SKM-1 treated with dmso at 0.1 percent for 144 hours (cell line): ENCODE results near the gene NTHL1.

Experiments
- DNase-seq: peaks from one replicate; lab custom pipeline; 2025; ENCODE audit not compliant: unreplicated experiment; lab: John Stamatoyannopoulos, UW

NTHL1 gene

DNA sequence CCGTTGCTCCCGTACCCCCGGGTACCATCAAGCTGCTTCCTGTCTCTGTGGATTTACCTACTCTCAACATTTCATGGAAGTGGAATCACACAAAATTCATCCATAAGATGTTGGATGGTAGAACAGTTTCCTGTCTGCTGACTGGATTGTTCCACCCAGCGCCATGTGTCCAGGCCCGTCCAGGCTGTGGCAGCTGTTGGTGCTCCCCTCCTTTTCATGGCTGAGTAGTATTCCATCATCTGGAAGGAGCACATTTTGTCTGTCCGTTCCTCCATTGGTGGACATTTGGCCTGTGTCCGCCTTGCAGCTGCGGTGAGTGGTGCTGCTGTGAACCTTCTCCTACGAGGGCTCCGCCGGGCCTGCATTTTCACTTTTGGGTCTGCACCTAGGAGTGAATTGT is 18.5 kb upstream of the NTHL1 start:
- DNase-seq = no peak

DNA sequence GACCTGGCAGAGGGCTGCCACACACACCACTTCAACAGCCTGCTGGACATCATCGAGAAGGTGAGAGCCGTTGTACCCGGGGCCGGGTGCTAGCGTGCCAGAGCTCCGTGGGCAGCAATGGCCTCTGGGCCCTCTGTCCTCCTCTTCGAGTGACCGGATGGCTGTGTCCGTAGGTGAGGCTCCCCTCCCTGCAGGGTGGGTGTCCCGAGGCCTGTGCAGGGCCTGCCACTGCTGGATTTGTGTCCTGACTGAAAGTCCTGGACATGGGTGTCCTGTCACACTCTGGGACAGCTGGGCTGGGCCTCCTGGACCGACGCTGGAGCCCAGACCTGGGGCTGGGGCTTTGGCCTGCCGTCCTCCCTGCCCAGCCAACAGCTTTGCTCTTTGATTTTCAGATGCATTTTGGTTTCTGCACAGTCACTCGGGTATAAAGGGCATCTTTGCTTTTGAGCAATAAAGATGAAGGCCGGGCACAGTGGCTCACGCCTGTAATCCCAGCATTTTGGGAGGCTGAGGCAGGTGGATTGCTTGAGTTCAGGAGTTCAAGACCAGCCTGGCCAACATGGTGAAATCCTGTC is 16.8 kb upstream of the NTHL1 start:
- DNase-seq = no peak

DNA sequence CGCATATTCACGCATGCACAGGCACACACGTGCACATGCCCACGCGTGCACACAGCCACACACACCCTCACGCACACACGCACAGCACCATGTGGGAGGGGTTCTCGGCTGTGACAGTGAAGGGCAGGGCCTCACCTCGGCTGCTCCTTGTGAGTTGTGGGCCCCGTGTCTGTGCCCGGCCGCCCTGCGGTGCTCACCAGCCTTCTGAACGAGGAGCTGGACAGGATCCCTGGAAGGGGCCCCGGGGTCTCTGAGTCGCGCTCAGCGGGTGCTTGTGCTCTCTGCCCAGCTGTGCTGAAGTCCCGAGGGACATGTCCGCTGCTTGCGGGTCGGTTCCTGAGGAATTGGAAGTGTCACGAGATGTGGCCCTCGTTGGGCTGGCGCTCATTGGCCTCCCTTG is 16.2 kb upstream of the NTHL1 start:
- no peak for DNase-seq

DNA sequence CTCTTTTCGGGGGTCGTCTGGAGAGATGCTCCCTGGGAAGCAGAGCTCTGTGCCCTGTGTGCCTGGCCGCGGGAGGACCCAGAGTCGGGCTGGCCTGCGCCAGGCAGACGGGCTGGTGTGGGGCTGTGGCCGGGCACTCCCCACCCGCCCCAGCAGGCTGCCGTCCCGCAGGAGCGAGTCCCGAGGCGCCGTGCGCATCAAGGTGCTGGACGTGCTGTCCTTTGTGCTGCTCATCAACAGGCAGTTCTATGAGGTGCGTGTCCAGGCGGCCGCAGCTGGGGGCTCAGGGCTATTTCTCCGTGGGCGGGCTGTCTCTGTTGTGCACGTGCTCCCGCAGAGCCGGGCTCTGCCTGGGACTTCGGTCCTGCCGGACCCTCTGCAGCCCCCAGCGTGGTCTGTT is 15.2 kb upstream of the NTHL1 start:
- no peak for DNase-seq

DNA sequence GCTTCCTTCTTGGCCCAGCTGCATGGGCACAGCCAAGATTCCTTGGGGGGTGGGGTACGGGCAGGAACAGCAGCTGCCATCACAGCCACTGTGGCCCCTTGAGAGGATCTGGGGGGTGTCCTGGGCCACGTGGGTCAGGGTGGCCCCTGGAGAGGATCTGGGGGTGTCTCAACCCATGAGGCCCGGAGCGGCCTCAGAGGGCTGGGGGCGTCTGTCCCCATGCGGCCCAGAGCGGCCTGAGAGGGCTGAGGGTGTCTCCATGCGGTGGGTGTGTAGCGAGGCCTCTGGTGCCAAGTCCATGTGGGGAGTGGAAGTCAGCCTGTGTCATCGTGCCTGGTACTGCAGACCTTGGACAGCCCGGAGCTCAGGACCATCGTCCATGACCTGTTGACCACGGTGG is 13.9 kb upstream of the NTHL1 start:
- no peak for DNase-seq

DNA sequence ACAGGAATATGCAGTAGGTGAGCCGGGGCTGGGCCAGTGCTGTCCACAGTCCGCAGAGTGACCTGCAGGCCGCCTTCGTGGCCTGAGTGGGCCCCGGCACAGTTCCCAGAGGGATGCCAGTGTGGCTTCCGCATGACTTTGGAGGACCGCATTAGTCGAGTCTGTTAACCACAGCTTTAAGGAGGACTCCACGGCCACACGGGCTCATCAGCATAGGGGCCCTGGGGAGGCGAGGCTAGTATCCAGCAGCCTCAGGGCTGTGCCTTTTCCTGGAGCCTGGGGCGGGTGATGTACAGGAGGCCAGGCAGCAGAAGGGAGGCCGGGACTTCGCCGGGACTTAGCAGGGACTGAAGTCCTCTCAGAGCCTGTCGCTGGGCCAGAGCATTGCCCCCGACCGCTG is 13.4 kb upstream of the NTHL1 start:
- no peak for DNase-seq

DNA sequence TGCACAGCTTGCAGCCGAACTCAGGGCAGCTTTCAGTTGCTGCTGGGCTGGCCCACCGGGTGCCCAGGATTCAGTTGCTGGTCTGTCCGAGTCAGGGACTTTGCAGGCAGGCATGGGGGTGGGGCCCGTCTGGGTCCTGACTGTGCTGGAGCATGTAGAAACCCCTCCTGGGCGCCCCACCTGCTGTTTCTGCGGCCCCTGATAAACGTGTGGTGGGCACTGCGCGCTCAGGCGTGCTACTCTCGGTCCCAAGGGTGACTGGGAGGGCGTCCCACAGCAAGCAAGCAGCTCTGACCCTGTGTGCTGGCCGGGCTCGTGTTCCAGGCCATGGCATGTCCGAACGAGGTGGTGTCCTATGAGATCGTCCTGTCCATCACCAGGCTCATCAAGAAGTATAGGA is 12.7 kb upstream of the NTHL1 start:
- DNase-seq = no peak

DNA sequence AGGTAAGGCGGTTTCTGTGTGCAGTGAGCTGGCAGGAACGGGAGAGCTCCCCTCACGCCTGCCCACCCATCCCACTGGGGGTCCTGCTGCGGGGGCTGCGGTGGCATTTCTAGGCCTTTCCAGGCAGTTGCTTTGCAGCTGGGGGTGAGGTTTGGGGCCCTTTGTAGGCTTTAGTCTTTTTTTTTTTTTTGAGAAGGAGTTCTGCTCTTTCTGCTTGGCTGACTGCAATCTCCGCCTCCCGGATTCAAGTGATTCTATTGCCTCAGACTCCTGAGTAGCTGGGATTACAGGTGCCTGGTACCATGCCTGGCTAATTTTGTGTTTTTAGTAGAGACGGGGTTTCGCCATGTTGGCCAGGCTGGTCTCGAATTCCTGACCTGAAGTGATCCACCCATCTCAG is 11.2 kb upstream of the NTHL1 start:
- no peak for DNase-seq

DNA sequence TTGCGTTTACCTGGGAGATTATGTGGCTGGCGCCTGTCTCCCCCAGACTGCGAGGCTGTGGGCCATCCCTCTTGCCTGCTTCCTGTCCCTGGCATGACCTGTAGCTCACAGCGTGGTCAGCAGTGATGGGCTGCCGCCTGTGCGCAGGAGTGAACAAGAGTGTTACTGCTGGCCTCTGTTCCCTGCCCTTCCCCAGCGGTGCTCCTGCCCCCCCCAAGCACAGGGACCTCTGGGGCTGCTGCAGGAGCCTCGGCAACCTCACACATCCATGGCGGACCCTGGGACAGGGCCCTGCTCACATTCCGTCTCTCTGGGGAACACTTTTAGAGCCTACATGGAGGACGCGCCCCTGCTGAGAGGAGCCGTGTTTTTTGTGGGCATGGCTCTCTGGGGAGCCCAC is 10.8 kb upstream of the NTHL1 start:
- no peak for DNase-seq

DNA sequence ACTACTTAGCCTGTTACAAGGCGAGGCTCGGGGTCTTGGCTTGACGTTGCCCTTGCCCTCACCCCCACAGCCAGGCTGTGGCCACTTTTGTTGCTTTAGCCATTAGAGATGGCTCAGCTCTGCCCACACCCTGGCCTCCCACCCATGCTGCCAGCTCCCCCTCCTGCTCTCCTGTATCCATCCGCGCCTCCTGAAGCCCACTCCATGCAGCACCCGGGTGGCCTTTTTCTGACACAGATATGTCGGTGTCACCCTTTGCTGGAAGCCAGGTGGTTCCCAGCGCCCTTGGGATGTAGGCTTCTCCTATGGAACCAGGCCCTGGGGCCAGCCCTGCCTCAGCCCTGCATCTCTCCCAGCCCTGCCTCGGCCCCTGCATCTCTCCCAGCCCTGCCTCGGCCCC is 9.8 kb upstream of the NTHL1 start:
- DNase-seq = no peak

DNA sequence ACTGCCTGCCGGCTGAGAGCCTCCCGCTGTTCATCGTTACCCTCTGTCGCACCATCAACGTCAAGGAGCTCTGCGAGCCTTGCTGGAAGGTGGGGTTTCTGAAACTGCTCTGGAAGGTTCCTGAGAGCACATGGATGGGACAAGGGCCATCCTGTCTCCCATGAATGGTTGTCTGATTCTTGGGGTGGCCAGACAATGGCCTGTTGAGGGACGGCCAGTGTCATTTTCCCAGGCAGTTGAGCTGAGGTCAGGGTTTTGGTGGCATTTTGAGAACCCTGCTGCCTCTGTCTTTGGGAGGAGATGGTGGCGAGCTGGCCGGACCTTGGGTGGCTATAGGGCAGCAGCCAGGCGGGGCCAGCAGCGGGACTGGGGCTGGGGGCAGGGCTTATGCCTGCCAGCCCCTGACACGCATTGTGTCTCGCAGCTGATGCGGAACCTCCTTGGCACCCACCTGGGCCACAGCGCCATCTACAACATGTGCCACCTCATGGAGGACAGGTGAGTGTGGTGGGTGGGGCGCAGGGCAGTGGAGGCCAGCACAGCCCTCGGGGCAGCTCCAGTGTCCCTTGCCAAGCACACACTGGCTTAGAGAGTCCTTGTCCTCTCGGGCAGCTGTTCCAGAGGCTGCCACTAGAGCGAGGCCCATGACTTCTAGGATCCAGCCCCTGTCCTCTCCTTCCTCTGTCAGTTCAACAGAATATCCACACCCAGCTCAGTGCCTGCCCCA is 9.2 kb upstream of the NTHL1 start:
- DNase-seq = no peak

DNA sequence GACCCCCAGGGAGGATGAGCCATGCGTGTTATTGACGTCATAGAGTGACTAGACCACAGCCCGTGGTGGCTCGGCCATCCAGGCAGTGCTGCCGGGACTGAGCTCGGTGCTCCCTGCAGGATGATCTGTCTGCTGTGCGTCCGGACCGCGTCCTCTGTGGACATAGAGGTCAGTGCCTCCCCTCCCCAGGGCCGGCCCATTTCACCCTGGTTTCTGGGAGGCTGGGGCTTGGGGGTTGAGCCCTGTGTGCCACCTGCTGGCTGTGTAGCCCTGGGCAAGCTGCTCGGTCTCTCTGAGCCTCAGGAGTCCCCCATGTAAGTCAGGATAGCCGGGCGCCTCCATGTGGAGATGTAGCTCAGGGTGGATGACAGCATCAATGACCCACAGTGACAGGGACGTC is 8.4 kb upstream of the NTHL1 start:
- no peak for DNase-seq

DNA sequence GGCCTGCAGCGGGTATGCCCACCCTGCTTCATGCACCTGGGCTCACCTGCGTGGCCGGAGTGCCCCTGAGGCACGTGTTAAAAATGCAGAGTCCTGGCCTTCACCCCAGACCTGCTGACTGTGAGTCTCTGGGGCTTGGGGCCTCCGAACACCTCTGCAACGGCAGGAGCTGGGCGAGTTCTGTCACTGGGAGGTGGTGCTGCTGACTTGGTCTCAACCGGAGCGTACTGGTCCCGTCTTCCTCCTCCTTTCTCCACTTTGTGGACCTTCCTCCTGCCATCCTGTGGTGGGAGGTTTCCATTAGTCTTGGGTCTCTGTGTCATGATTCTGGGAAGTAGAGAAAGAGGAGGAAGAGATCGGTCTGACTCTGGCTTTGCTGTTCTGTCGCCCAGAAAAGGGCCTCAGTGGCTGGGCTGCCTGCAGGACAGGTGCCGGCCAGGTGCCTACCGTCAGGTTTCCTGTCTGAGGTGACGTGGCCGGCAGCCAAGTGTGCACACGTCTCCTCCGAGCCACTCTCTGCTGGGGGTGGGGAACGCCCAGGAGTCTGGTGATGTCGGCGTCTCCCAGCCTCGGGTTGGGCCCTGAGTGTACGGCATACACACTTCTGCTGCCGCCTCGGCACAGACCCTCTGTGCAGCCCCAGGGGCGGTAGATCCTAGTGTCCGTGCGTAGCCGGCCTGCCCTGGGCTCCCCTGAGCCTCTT is 7.1 kb upstream of the NTHL1 start:
- no peak for DNase-seq

DNA sequence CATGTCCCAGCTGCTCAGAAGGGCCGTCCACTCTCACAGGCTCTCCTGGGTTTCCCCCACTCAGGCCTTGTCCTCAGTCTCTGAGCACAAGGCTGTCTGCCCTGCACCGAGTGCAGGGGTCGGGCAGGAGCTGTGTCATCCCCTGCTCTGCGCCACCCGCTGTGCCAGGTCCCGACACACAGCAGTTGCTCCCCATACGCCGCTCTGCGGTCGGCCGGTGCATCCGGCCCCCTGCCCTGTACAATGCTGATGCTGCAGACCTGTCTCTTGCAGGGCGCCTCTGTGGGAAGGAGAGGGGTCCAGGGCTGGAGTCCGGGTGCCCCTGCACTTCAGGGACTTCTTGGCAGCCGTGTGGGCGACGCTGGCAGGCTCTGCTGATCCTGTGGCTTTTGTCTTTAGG is 6.3 kb upstream of the NTHL1 start:
- DNase-seq = no peak

DNA sequence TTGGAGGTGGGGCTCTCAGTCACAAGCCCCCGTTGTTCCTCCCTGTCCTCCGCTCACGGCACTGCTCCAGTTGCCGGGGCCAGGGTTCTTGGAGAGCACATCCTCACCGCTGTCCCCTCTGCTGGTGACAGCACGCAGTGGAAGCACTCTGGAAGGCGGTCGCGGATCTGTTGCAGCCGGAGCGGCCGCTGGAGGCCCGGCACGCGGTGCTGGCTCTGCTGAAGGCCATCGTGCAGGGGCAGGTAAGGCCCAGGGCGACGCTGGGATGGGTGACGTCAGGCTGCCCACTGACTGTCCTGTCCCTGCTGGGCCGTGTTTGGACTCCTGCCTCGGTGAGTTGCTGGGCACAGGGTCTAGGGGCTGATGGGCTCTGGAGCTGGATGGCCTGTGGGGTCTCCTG is 5.6 kb upstream of the NTHL1 start:
- DNase-seq = no peak

DNA sequence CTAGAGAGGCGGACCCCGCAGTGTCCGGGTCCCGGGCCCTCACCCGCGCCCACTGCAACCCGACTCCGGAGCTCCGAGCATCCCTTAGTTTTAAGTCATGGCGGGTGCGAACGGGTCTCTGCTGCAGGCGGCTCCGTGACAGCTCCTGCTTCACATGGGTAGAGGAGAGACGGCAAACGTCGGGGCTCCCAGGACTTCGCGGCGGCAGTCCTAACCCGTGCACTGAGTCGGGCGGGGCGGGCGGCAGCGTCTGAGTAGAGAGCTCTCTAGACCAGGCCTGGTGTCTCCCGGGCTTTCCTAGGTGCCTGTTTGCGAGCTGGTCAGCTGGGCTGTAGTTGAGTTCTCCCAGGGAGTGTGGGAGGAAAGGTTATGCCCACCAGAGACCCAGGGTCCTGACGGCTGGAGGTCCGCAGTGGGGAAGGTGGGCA is 496 bp upstream of the NTHL1 start:
- no peak for DNase-seq

DNA sequence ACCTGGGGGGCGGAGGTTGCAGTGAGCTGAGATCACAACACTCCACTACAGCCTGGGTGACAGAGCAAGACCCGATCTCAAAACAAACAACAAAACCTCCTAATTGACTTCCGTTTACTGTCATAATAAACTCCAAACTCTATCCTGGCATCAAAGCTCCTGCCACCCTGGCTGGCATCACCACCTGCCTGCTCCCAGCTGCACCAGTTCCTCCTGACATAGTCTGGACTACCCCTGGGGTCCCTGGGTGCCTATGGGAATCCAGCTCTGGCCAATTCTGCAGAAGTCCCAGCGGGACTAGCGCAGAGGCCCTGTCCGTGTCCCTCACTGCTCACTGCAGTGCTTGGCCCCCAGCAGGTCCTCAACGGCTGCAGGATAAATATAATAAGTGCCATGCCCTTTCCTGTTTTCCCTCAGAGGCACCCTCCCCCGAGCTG is 723 bp downstream of the NTHL1 start:
- DNase-seq = no peak

DNA sequence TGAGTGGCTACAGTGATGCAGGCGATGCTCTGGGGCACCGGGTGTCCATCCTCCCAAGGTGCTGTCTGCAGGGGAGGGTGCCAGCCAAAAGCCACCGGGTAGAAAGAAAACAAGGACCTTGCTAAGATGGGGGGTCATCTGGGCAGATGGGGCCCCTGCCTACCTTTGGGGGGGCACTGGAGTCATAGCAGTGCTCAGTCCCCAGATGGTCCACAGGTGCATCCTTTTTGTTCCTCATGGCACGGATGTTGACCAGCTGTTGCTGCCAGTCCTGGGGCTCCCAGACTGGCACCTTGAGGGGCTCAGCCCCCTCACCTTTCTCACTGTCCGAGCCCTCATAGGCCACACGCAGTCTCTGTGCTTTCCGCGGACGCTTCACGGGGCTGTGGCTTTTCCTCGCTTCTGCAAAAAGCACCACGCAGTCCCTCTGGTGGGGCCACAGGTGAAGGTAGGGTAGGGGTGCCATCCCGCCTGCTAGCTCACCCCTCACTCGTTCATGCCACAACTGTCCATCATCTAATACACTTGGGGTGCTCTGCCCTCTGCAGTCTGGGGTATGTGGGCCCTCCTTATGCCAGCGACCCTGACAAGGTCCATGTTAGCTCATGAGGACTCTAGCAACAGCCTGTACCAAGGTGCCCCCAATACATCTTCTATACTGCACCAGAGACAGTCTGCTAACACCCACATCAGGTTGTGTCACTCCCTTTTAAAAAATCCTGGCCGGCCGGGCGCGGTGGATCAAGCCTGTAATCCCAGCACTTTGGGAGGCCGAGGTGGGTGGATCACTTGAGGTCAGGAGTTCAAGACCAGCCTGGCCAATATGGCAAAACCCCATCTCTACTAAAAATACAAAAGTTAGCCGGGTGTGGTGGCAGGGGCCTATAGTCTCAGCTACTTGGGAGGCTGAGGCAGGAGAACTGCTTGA is 1.4 kb downstream of the NTHL1 start:
- no peak for DNase-seq

DNA sequence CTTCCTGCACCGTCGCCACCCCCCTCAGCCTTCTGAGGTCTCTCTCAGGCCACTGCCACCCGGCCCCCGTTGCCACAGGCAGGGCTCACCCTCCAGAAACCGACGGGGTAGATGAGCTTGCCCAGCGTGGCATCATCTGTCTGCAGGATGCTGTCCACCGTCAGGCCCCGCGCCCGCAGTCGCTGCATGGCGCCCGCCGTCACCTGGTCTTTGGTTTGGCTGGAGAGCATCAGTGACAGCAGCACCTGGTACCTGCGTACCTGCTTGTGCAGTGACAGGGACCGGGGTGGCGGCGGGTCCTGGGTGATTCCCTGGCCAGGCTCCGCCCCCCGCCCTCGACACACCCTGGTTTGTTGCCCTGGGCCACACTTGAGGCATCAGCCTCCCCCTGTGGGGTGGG is 3.1 kb downstream of the NTHL1 start:
- DNase-seq = no peak

DNA sequence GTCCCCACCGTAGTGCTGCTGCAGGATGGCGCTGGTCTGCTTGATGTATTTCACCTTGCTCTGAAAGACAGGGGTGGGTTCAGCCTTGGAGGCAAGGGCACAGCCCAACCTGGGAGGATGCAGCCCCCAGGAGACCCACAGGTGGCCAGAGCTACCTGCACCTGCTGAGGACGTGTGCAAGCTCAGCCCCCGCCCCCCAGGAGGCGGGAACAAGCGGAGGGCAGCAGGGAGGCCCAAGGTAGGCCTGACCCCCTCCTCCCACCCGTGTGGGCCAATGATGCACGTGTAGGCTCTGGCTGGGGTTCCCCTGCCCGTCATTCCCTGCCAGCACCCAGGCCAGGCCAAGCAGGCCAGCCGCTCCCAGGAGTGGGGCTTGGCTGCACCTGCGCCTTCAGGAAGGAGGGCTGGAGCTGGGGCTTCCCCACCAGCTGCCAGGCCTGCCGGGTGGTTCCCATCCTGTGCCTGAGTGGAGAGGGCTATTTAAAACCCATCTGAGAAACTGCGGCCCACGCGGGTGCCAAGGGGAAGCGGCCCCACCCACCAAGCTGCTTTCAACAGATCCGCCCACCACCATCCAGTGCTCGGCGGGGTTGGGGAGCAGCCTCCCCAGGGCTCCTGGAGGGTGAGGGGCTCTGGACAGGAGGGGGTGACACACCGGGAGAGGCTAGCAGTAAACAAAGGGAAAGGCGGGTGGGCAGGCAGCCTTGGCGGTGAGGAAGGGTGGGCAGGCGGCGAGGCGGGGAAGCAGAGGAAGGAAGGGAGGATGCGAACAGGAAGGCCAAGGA is 3.8 kb downstream of the NTHL1 start:
- DNase-seq = no peak
